Erythroblast (primary cell): ENCODE data around the gene FBXO31.

Experiments used
- GATA1 ChIP-seq: IDR thresholded peaks from 2 replicates; pipeline ENCODE4 v1.6.1; 2011; ENCODE audit warnings: low read depth, mild to moderate bottlenecking, control low read depth, low read length, moderate library complexity
- POLR2A ChIP-seq: IDR thresholded peaks from 2 replicates; pipeline ENCODE4 v1.6.1; 2011; ENCODE audit warnings: mild to moderate bottlenecking, low read length

- TF ChIP-seq GATA1, result no peak
- no peak for TF ChIP-seq POLR2A
Observed at GRCh38 chr16:87346517-87347060, 37.0 kb downstream of the FBXO31 start.
